CD14-positive monocyte (primary cell): ENCODE measurements around the gene HDAC4. TPM values are rescaled to one million over a fixed set of nuclear protein-coding genes. Genes with fewer than 3 reads are reported as not detected.
A peak's percentile ranks its signal among the peaks of the same experiment; 100 is the strongest.

Experiments
- DNase-seq, 3 donors: peaks; one replicate each; pipeline ENCODE4 v3.0.0-alpha.2; 2011 to 2022
- H2AFZ ChIP-seq: 2 replicates; pipeline ENCODE4 v1.6.0; 2012; ENCODE audit warnings: mild to moderate bottlenecking, low read depth, low read length, inconsistent platforms; ENCODE audit not compliant: insufficient read depth, poor library complexity, severe bottlenecking
- H3K27ac ChIP-seq, 2 donors: 1 replicate in 1 of 2; 2 replicates in 1 of 2; pipeline ENCODE4 v1.5.1; 2012 to 2013; ENCODE audit warnings: low read length in 2 of 2, control low read depth in 1 of 2, inconsistent platforms in 1 of 2, low read depth in 1 of 2, mild to moderate bottlenecking in 1 of 2
- H3K27me3 ChIP-seq, 2 donors: one replicate each; pipeline versions ENCODE4 v1.6.0 to v1.6.1; 2011 to 2013; ENCODE audit warnings: low read length in 2 of 2; ENCODE audit not compliant: control insufficient read depth in 2 of 2, insufficient read depth in 2 of 2
- H3K36me3 ChIP-seq, 2 donors: replicated peaks in 1 of 2; 1 replicate in 1 of 2; 2 replicates in 1 of 2; pipeline versions ENCODE4 v1.5.1 to v1.6.1; 2012 to 2013; ENCODE audit warnings: low read length in 2 of 2, control low read depth in 1 of 2, inconsistent platforms in 1 of 2, mild to moderate bottlenecking in 1 of 2; ENCODE audit not compliant: insufficient read depth in 2 of 2, control insufficient read depth in 1 of 2
- H3K4me1 ChIP-seq, 2 donors: 1 replicate in 1 of 2; 2 replicates in 1 of 2; pipeline versions ENCODE4 v1.5.1 to v1.6.1; 2012 to 2013; ENCODE audit warnings: low read length in 2 of 2, control low read depth in 1 of 2, inconsistent platforms in 1 of 2, mild to moderate bottlenecking in 1 of 2, moderate library complexity in 1 of 2; ENCODE audit not compliant: insufficient read depth in 2 of 2, control insufficient read depth in 1 of 2
- H3K4me2 ChIP-seq: replicated peaks from 2 replicates; pipeline ENCODE3; 2012; ENCODE audit warnings: low read length, moderate library complexity, mild to moderate bottlenecking; ENCODE audit not compliant: poor library complexity, severe bottlenecking; ENCODE audit errors: extremely low read depth
- H3K4me3 ChIP-seq, 3 experiments: fragments of 200-600 bp in 1 of 3; sonication (generic) in 1 of 3; replicated peaks in 1 of 3; 1 replicate in 2 of 3; 2 replicates in 1 of 3; pipeline ENCODE4 v1.5.1; 2011 to 2013; ENCODE audit warnings: low read length in 3 of 3, mild to moderate bottlenecking in 3 of 3, control low read depth in 2 of 3, low read depth in 2 of 3, inconsistent platforms in 1 of 3, moderate library complexity in 1 of 3
- H3K79me2 ChIP-seq: 2 replicates; pipeline ENCODE4 v1.6.0; 2012; ENCODE audit warnings: mild to moderate bottlenecking, control low read depth, inconsistent platforms, low read length, moderate library complexity; ENCODE audit not compliant: insufficient read depth
- H3K9ac ChIP-seq: 2 replicates; pipeline ENCODE4 v1.6.0; 2017; ENCODE audit warnings: low read length, mild to moderate bottlenecking; ENCODE audit not compliant: insufficient read depth, poor library complexity, severe bottlenecking
- H3K9me3 ChIP-seq, 2 donors: replicated peaks in 1 of 2; 1 replicate in 1 of 2; 2 replicates in 1 of 2; pipeline versions ENCODE4 v1.5.1 to v1.6.1; 2012 to 2013; ENCODE audit warnings: low read length in 2 of 2, control low read depth in 1 of 2; ENCODE audit not compliant: control insufficient read depth in 1 of 2, insufficient read depth in 1 of 2
- H4K20me1 ChIP-seq: 2 replicates; pipeline ENCODE4 v1.6.0; 2012; ENCODE audit warnings: mild to moderate bottlenecking, low read length, control low read depth, moderate library complexity; ENCODE audit not compliant: insufficient read depth
- H3K27ac Mint-ChIP-seq, 7 donors: one replicate each; pipeline ENCODE4 v1.8.0; 2020; ENCODE audit warnings: mild to moderate bottlenecking in 7 of 7, mixed read lengths in 7 of 7, moderate library complexity in 6 of 7, inconsistent platforms in 2 of 7
- H3K27me3 Mint-ChIP-seq, 3 donors: one replicate each; pipeline ENCODE4 v1.8.0; 2021 to 2022; ENCODE audit warnings: low read depth in 3 of 3, mild to moderate bottlenecking in 3 of 3, mixed read lengths in 3 of 3, moderate library complexity in 3 of 3, inconsistent platforms in 1 of 3
- H3K36me3 Mint-ChIP-seq, 2 donors: one replicate each; pipeline ENCODE4 v1.8.0; 2020; ENCODE audit warnings: mixed read lengths in 2 of 2, inconsistent platforms in 1 of 2, mild to moderate bottlenecking in 1 of 2
- H3K4me1 Mint-ChIP-seq: one replicate; pipeline ENCODE4 v1.8.0; 2020; ENCODE audit warnings: mild to moderate bottlenecking, mixed read lengths
- H3K4me3 Mint-ChIP-seq, 2 donors: one replicate each; pipeline ENCODE4 v1.8.0; 2020; ENCODE audit warnings: mild to moderate bottlenecking in 2 of 2, mixed read lengths in 2 of 2, moderate library complexity in 1 of 2
- H3K9me3 Mint-ChIP-seq, 7 donors: one replicate each; pipeline ENCODE4 v1.8.0; 2020 to 2022; ENCODE audit warnings: mixed read lengths in 7 of 7, mild to moderate bottlenecking in 6 of 7, moderate library complexity in 6 of 7, inconsistent platforms in 2 of 7
- CTCF ChIP-seq: fragments of 200-600 bp; IDR thresholded peaks from one replicate; pipeline ENCODE4 v1.8.0; 2022; ENCODE audit warnings: antibody characterized with exemption, mild to moderate bottlenecking
- WGBS: methylation state at CpG from one replicate; pipeline ENCODE4 v1.1.5; 2013; ENCODE audit warnings: missing lambda C conversion rate; ENCODE audit not compliant: insufficient coverage; 5-methylcytosine and 5-hydroxymethylcytosine counted together
- intact Hi-C, 2 donors: fragments of 100-400 bp; cut with micrococcal nuclease; formaldehyde crosslinking; loops; one replicate each; pipeline versions ENCODE4 v1.15.0 to v1.15.1; 2023
- polyA plus RNA-seq, 3 donors: library from polyadenylated mRNA; depleted of rRNA in 1 of 3; unstranded in 2 of 3; stranded (reverse) in 1 of 3; fragments of 300-500 nt in 2 of 3; fragments of >200 nt in 1 of 3; fragmentation: Illumina TruSeq in 2 of 3; gene quantifications; 1 replicate in 2 of 3; 2 replicates in 1 of 3; pipeline ENCODE4 v1.2.3, GENCODE V29; 2012 to 2021

Gene HDAC4
- polyA plus RNA-seq, 3 donors: 3.3 to 23.0 (median 4.5) TPM

- no peaks in the 10 kb centered on the region for H3K4me1 ChIP-seq
- no peak overlapping the region for H3K4me3 Mint-ChIP-seq
- 99% methylated on average over 8 of the region's 20 CpGs for WGBS
- peaks cover 0 to 2% (median 1%) of the 10 kb centered on the region in 3 donors for H3K27me3 Mint-ChIP-seq
- H3K9me3 Mint-ChIP-seq: peaks cover 0 to 4% (median 2%) of the 10 kb centered on the region in 7 donors
- no peak for DNase-seq
- H3K4me2 ChIP-seq: no peak overlapping the region
- peak overlapping the region in 1 of 7 donors; percentile 65 for H3K27ac Mint-ChIP-seq
- H3K36me3 Mint-ChIP-seq: peaks cover 84 to 92% of the 10 kb centered on the region in 2 donors
- H3K79me2 ChIP-seq: peaks cover 41% of the 10 kb centered on the region
- H3K9me3 ChIP-seq: no peaks in the 10 kb centered on the region
- H3K4me3 ChIP-seq: no peak overlapping the region
- H3K4me1 Mint-ChIP-seq: peaks cover 7% of the 10 kb centered on the region
- TF ChIP-seq CTCF: no peak
- peaks cover 26% of the 10 kb centered on the region for H4K20me1 ChIP-seq
- intact Hi-C loops: no loop called here
- H3K27ac ChIP-seq: peak overlapping the region in 1 of 2 donors; percentile 57
- H3K36me3 ChIP-seq: peaks cover 83 to 100% of the 10 kb centered on the region in 2 donors
- no peak overlapping the region for H3K9ac ChIP-seq
- H3K27me3 ChIP-seq: no peaks in the 10 kb centered on the region
- H2AFZ ChIP-seq: no peak overlapping the region
Measured at GRCh38 chr2:239163688-239164334, 237.0 kb downstream of the HDAC4 start.

- TF ChIP-seq CTCF: no peak
- peaks cover 82 to 91% of the 10 kb centered on the region in 2 donors for H3K36me3 Mint-ChIP-seq
- Histone ChIP-seq H3K27ac (peak overlapping the region in 1 of 2 donors; percentile 57), H3K4me1 (no peaks in the 10 kb centered on the region), H4K20me1 (peaks cover 22% of the 10 kb centered on the region), H3K4me2 (no peak overlapping the region), H3K9ac (no peak overlapping the region), H3K36me3 (peaks cover 80 to 98% of the 10 kb centered on the region in 2 donors), H3K79me2 (peaks cover 40% of the 10 kb centered on the region), H3K27me3 (no peaks in the 10 kb centered on the region), H3K9me3 (no peaks in the 10 kb centered on the region), H2AFZ (no peak overlapping the region), H3K4me3 (no peak overlapping the region)
- WGBS: 97% methylated on average over 22 of the region's 28 CpGs
- H3K4me1 Mint-ChIP-seq: peaks cover 7% of the 10 kb centered on the region
- intact Hi-C loops: no loop called here
- H3K4me3 Mint-ChIP-seq: no peak overlapping the region
- no peak overlapping the region for H3K27ac Mint-ChIP-seq
- H3K9me3 Mint-ChIP-seq: peaks cover 0 to 4% (median 2%) of the 10 kb centered on the region in 7 donors
- DNase-seq: no peak
- peaks cover 0 to 2% (median 1%) of the 10 kb centered on the region in 3 donors for H3K27me3 Mint-ChIP-seq
Measured at GRCh38 chr2:239162976-239163687, 237.7 kb downstream of the HDAC4 start.
